GM23248 (cell line): ENCODE results near the gene RAI1. TPM values are rescaled to one million over a fixed set of nuclear protein-coding genes. Genes with fewer than 3 reads are reported as not detected.

Experiments used
- DNase-seq: peaks from one replicate; pipeline ENCODE4 v3.0.0-alpha.2; 2015
- H2AFZ ChIP-seq: fragments of 200-600 bp; sonication (generic); 2 replicates; pipeline ENCODE4 v1.6.1; 2016; ENCODE audit warnings: antibody characterized with exemption
- H3F3A ChIP-seq: fragments of 200-600 bp; sonication (generic); 2 replicates; pipeline ENCODE4 v1.6.1; 2016; ENCODE audit warnings: mild to moderate bottlenecking, antibody characterized with exemption, mixed run types; ENCODE audit not compliant: insufficient read depth
- H3K27ac ChIP-seq: fragments of 200-600 bp; sonication (generic); 2 replicates; pipeline ENCODE4 v1.5.1; 2016; ENCODE audit warnings: mild to moderate bottlenecking
- H3K27me3 ChIP-seq: fragments of 200-600 bp; sonication (generic); replicated peaks from 2 replicates; pipeline ENCODE4 v1.6.1; 2016; ENCODE audit warnings: mild to moderate bottlenecking; ENCODE audit not compliant: insufficient read depth
- H3K36me3 ChIP-seq: fragments of 200-600 bp; sonication (generic); 2 replicates; pipeline ENCODE4 v1.6.1; 2016; ENCODE audit warnings: low read depth, mild to moderate bottlenecking
- H3K4me1 ChIP-seq: fragments of 200-600 bp; sonication (generic); 2 replicates; pipeline ENCODE4 v1.6.1; 2016; ENCODE audit warnings: mild to moderate bottlenecking; ENCODE audit not compliant: insufficient read depth
- H3K4me2 ChIP-seq: fragments of 200-600 bp; sonication (generic); one replicate; pipeline ENCODE4 v1.6.1; 2016; ENCODE audit warnings: mild to moderate bottlenecking; ENCODE audit not compliant: unreplicated experiment
- H3K4me3 ChIP-seq: fragments of 200-600 bp; sonication (generic); 2 replicates; pipeline ENCODE4 v1.5.1; 2016; ENCODE audit warnings: mild to moderate bottlenecking
- H3K79me2 ChIP-seq: fragments of 200-600 bp; sonication (generic); 2 replicates; pipeline ENCODE4 v1.6.1; 2016; ENCODE audit warnings: mild to moderate bottlenecking; ENCODE audit not compliant: insufficient read depth
- H3K9ac ChIP-seq: fragments of 200-600 bp; sonication (generic); 2 replicates; pipeline ENCODE4 v1.6.1; 2016; ENCODE audit warnings: mild to moderate bottlenecking
- H3K9me2 ChIP-seq: fragments of 200-600 bp; sonication (generic); 2 replicates; pipeline ENCODE4 v1.6.1; 2016; ENCODE audit warnings: mixed run types, mild to moderate bottlenecking, moderate library complexity; ENCODE audit not compliant: insufficient read depth
- H3K9me3 ChIP-seq: fragments of 200-600 bp; sonication (generic); one replicate; pipeline ENCODE4 v1.6.1; 2017; ENCODE audit warnings: low read depth
- H4K20me1 ChIP-seq: fragments of 200-600 bp; sonication (generic); 2 replicates; pipeline ENCODE4 v1.6.0; 2016; ENCODE audit not compliant: insufficient read depth
- EZH2 ChIP-seq: fragments of 200-600 bp; sonication (generic); IDR thresholded peaks from 2 replicates; pipeline ENCODE4 v1.6.1; 2018; ENCODE audit warnings: antibody characterized with exemption, mild to moderate bottlenecking; ENCODE audit not compliant: insufficient read depth, poor library complexity, severe bottlenecking
- EZH2phosphoT487 ChIP-seq: fragments of 200-600 bp; sonication (generic); IDR thresholded peaks from 2 replicates; pipeline ENCODE4 v1.6.1; 2018; ENCODE audit warnings: antibody characterized with exemption, moderate library complexity, mild to moderate bottlenecking, low read depth; ENCODE audit not compliant: insufficient read depth
- WGBS, 2 experiments: methylation state at CpG; one replicate each; pipeline ENCODE4 v1.1.6; 2015 to 2017; ENCODE audit warnings: low lambda C conversion rate in 2 of 2, low coverage in 1 of 2; ENCODE audit errors: missing lambda C conversion rate in 2 of 2; 5-methylcytosine and 5-hydroxymethylcytosine counted together
- in situ Hi-C: fragments of 300-500 bp; cut with MboI; formaldehyde crosslinking; loops from 2 replicates; pipeline ENCODE4 v1.15.0; 2020
- polyA plus RNA-seq: library from polyadenylated mRNA; unstranded; fragments of >200 nt; fragmentation: Nextera tagmentation; extraction: Ambion mirVana; gene quantifications from 2 replicates; pipeline ENCODE4 v1.2.1, GENCODE V29; 2016
- total RNA-seq: library from RNA; depleted of rRNA; stranded (reverse); fragments of >200 nt; shearing (Covaris generic); gene quantifications from 2 replicates; pipeline ENCODE4 v1.2.3, GENCODE V29; 2014

Gene RAI1
- total and polyA plus RNA-seq, 2 experiments from 2014 or later: 5.2 to 9.1 TPM

DNA sequence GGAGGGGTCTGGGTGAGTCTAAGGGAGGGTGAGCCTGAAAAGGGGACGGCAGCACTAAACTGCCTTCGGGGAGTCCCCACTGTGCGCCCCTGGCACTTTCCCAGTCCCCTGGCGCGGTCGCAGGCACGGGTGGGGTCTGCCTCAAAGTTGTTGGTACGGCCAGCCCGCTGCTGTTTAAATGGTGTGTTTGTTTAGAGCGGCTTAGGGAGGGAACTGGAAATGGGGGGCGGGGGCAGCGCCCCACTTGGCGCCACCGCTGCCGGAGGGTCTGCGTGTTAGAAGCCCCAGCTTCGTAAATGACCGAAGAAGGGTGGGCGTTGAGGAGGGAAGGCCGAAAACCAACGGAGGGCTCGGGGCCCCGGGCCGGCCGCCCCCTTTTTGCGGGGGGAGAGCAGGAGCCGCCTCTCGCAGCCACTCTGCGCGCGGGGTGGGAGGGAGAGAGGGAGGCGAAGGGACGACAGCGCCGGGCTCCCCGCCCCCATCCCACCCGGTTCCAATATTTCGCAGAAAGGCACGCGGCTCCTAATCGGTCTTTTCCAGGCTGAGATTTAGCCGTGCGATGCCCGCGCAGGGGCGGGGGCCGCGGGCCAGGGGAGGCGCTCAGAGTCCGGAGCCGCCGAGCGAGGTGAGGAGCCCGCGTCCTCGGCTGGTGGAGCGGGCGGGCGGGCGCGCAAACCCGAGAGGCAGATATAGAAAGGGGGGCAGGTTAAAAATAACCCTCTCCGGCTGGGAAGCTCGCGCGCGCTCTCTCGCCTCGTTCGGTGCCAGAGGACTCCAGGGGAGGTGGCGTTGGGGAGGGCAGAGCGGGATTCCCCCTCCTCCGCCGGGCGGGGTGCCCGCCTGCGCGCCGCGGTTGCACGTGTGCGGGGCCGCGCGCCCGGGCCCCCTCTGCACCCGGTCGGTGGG lies 100.6 kb downstream of the RAI1 start:
- peaks cover 9% of the 10 kb centered on the region; the same call in 1 of the 2 replicates for H3K4me1 ChIP-seq
- peak overlapping the region; percentile 84 for H3K4me2 ChIP-seq
- H3F3A ChIP-seq: no peaks in the 10 kb centered on the region; the same call in 1 of the 2 replicates
- in situ Hi-C loops: no loop called here
- H4K20me1 ChIP-seq: no peaks in the 10 kb centered on the region
- H3K36me3 ChIP-seq: no peaks in the 10 kb centered on the region
- no peaks in the 10 kb centered on the region for H3K9me3 ChIP-seq
- no peak overlapping the region for H2AFZ ChIP-seq
- no peak for TF ChIP-seq EZH2
- no peak for TF ChIP-seq EZH2phosphoT487
- peaks cover 34% of the 10 kb centered on the region for H3K79me2 ChIP-seq
- no peaks in the 10 kb centered on the region for H3K27me3 ChIP-seq
- H3K9me2 ChIP-seq: no peaks in the 10 kb centered on the region
- H3K27ac ChIP-seq: no peak overlapping the region
- WGBS, 2 experiments: 5 to 8% methylated on average over 36 to 84 of the region's 88 CpGs
- H3K4me3 ChIP-seq: peak overlapping the region; percentile 68
- H3K9ac ChIP-seq: peak overlapping the region; percentile 8; the same call in 1 of the 2 replicates
- peak; percentile 69 for DNase-seq

GRCh38 chr17:17782523-17783115 lies 101.4 kb downstream of the RAI1 start:
- peak overlapping the region; percentile 84 for H3K4me2 ChIP-seq
- no peaks in the 10 kb centered on the region for H3K9me2 ChIP-seq
- peaks cover 9% of the 10 kb centered on the region; the same call in 1 of the 2 replicates for H3K4me1 ChIP-seq
- H4K20me1 ChIP-seq: no peaks in the 10 kb centered on the region
- H2AFZ ChIP-seq: no peak overlapping the region
- H3K27me3 ChIP-seq: no peaks in the 10 kb centered on the region
- H3F3A ChIP-seq: no peaks in the 10 kb centered on the region; the same call in 1 of the 2 replicates
- in situ Hi-C loops: no loop called here
- 1 to 2% methylated on average over 21 to 56 of the region's 57 CpGs for WGBS, 2 experiments
- H3K9ac ChIP-seq: 0 out of 2 replicates have a peak overlapping the region, but pooled peaks have one; percentile 19
- TF ChIP-seq EZH2 (no peak), EZH2phosphoT487 (no peak)
- peaks cover 40% of the 10 kb centered on the region for H3K79me2 ChIP-seq
- peak; percentile 32 for DNase-seq
- no peak overlapping the region for H3K27ac ChIP-seq
- no peaks in the 10 kb centered on the region for H3K36me3 ChIP-seq
- H3K4me3 ChIP-seq: peak overlapping the region; percentile 68
- no peaks in the 10 kb centered on the region for H3K9me3 ChIP-seq

GRCh38 chr17:17783116-17783824 lies 102.0 kb downstream of the RAI1 start:
- Histone ChIP-seq H3K4me2 (peak overlapping the region; percentile 84), H3K4me1 (peaks cover 9% of the 10 kb centered on the region; the same call in 1 of the 2 replicates), H3K4me3 (peak overlapping the region; percentile 68), H3K9ac (0 out of 2 replicates have a peak overlapping the region, but pooled peaks have one; percentile 19), H3K9me3 (no peaks in the 10 kb centered on the region), H4K20me1 (no peaks in the 10 kb centered on the region), H2AFZ (no peak overlapping the region), H3K9me2 (no peaks in the 10 kb centered on the region), H3K36me3 (no peaks in the 10 kb centered on the region), H3F3A (no peaks in the 10 kb centered on the region; the same call in 1 of the 2 replicates), H3K27me3 (no peaks in the 10 kb centered on the region), H3K27ac (no peak overlapping the region), H3K79me2 (peaks cover 41% of the 10 kb centered on the region)
- DNase-seq: peak; percentile 64
- 1 to 3% methylated on average over 32 to 44 of the region's 75 CpGs for WGBS, 2 experiments
- in situ Hi-C loops: no loop called here
- TF ChIP-seq EZH2phosphoT487: no peak
- no peak for TF ChIP-seq EZH2
